Cortex of kidney (tissue), 1 donor: Measurements from ENCODE around the gene DLL3.

Experiments
- DNase-seq: peaks from one replicate; lab custom pipeline; 2025; lab: John Stamatoyannopoulos, UW

The DLL3 gene

DNA sequence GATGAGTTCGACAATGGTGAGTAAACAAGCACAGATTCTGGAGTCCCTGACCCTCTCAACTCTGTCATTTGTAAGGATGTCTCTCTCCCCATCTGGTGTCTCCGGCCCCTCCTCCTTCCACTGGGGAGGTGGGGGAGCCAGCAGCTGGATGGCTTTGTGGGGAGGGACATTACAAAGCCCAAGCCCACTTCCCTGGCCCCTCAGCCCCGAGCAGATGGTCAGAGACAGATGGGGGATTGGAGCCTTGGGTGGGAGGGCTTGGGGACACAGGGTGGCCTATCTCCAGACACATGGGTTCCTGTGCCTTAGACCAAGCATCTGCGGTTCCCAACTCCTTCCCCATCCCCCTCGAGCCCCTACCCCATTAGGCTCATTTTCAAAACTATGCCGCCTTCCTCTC, 15.6 kb upstream of the DLL3 start:
- DNase-seq = no peak

DNA sequence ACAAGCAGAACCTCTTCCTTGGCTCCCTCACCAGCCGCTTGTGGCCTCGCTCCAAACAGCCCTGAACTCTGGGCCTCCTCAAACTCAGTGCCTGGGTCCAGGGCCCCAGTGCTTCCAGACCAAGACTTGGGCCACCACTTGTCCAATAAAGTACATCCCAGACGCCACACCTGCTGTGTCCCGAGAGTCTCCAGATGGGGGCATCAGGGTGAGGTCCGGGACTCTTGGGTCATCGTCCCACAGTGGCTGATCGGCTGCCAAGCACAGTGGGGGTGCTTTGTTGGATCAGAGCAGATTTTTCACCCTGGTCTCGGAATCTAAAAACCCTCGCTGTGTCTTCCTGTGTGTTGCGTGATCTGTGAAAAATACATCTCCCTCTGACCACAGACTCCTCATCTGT, 9.0 kb upstream of the DLL3 start:
- no peak for DNase-seq

DNA sequence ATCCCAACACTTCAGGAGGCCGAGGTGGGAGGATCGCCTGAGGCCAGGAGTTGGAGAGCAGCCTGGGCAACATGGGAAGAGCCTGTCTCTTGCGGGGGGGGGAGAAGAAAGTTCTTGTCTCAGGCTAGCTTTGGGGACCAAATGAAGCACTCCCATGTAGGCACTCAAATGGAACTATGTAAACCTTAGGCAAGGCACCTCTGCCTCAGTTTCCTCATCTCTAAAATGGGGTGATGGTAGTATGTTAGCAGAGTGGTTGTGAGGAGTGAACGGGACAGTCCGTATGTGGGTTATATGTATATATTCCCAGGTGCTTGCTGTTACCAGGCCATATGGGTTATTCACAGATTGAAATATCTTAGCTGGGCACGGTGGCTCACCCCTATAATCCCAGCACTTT, 6.5 kb upstream of the DLL3 start:
- DNase-seq = no peak

DNA sequence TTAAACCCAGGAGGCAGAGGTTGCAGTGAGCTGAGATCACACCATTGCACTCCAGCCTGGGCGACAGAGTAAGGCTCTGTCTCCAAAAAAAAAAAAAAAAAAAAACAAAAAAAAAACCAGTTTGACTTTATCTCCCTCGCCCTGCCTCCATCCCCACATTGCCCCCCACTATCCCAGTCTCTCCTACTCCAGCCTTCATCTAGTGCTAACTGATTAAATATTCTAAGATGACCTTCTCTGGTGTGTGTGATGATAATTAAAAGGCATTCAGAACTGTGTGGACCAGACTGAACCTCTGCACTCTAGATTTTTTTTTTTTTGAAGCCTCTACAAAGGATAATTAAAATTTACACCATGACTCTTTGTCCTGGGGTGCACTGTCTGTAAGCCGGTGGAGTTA, 6.0 kb upstream of the DLL3 start:
- no peak for DNase-seq

DNA sequence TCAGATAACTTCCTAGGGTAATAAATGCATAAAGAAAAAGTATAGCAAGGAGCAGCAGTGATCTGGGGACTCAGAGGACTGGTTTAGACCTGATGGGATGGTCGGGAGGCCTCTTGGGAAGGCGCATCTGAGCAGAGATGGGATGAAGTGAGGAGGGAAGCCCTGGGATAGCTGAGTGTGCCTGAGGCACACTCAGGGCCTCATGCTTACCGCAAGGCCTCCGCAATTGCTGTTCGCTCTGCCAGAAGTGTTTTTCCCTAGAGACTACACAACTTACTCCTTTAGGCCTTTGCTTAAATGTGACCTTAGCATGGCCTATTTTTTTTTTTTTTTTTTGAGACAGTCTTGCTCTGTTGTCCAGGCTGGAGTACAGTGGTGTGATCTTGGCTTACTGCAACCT, 4.1 kb upstream of the DLL3 start:
- no peak for DNase-seq

DNA sequence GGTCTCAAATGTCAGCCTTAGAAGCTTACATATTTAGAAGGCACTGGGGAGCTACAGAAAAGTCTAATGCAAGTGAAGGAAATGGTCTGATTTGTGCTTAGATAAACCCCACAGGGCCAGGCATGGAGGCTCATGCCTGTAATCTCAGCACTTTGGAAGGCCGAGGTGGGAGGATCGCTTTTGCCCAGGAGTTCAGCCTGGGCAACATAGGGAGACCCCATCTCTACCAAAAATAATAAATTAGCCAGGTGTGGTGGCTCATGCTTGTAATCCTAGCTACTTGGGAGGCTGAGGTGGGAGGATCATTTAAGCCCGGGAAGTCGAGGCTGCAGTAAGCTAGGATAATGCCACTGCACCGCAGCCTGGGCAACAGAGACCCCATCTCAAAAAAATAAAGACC, 2.7 kb upstream of the DLL3 start:
- no peak for DNase-seq

DNA sequence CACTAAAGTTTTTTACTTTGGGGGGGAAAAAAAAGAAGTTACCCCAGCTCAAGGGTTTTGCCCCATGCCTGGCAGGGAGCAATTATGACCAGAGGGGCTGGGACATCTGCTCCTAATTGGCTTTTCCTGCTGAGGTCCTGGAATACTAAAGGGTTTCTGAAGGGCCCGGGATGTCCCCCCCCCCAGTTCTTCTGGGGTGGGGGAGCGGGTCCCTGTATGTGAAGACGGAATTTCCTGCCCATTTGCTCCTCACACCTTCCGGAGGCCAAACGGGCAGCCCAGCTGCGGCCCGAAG, 1.1 kb upstream of the DLL3 start:
- DNase-seq = no peak

DNA sequence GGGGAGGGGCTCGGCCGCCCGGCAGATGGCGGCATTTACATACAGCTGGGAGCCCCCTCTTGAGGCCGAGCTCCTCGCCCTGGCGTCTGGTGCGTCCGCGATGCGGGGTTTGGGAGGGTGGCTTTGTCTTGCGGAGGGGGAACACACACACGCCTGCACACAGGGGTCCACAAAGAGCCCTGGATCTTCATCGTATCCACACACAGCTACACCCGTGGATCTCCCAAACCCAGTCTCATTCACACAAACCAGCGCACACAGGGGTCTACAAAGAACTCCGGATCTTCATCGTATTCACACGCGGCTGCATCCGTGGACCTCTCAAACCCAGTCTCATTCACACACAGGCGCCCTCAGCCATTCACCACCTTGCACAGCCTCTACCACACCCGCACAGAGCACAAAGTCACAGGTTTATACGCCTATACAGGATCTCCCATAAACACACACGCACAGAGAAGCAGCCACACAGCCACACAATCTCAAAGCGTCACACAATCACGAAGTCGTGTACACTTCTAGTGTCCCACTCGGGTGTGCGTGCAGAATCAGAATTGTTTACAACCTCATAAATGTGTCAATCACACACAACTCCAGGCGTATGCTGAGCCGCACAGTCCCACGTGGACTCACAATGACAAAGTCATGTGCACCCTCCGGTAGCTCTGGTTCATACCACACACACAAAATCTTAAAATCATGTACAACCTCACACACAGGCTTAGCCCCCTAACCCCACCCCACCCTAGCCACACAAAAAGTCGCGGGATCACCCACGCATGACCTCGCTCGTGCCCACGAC, 550 bp upstream of the DLL3 start:
- DNase-seq = no peak

DNA sequence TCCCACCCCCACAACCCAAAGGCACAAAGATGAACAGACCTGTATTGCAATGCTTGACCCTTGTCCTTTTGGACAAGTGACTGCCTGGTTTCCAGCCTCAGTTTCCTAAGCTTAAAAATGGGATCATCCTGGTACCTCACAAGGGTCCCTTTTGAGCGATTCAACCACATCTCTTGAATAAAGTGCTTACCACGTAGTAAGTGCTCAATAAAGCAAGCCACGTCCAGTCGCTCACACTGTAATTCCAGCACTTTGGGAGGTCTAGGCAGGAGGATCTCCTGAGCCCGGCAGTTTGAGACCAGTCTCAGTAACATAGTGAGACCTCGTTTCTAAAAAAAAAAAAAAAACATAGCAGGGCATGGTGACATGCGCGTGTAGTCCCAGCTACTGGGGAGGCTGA, 1.2 kb downstream of the DLL3 start:
- DNase-seq = no peak

DNA sequence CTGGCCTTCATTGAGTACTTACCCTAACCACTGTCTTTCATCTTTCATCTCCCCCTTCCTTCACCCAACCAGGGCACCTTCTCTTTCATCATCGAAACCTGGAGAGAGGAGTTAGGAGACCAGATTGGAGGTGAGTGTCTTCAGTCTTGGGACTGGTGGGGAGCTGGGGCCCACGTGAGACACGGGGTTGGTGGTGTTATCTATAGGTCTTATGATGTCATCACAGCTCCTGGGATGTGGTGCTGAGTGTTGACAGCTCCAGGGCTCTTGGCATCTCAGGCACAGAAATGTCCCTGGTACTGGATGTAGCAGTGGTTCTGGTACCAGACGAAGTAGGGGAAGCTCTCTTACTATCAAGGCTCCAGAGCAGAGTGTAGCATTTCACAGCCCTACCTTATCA, 1.8 kb downstream of the DLL3 start:
- DNase-seq = no peak

DNA sequence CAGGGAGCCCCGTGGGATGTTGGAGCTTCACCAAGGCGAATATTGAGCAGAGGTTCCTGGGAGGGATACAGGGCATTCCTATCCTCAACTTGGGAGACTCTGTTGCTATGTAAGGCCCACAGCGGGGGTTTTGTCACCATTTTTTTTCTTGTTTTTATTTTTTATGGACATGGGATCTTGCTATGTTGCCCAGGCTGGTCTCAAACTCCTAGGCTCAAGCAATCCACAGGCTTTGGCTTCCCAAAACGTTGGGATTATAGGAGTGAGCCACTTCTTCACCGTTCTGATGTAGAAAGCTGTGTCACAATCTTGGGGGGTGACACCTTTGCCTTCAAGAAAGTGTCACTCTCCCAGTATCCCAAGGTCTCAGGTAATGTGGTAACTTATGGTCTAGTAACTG, 2.6 kb downstream of the DLL3 start:
- DNase-seq = no peak

DNA sequence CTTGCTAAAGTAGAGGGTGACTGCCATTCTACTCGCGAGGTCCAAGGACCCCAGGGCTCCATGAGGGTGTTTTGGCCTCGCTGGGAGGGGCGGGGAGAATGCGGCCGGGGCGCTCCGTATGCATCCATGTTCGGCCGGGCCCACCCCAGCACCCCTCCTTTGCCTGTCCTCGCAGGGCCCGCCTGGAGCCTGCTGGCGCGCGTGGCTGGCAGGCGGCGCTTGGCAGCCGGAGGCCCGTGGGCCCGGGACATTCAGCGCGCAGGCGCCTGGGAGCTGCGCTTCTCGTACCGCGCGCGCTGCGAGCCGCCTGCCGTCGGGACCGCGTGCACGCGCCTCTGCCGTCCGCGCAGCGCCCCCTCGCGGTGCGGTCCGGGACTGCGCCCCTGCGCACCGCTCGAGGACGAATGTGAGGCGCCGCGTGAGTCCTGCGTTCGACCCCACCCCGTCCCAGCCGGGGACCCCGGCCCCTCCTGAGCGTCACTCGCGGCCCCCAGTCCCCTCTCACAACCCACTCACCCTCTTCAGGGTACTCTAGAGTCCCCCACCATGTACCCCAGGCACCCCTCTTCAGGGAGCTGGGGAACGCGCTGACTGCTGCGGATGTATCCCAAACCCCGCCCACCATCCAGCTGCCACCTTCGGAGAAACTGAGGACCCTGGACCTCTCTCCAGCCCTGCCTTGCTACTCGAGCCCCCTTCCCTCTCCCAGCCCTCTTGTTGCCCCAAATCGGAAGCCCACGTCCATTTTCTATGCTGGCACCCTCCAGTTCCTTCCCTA, 4.1 kb downstream of the DLL3 start:
- DNase-seq = no peak

DNA sequence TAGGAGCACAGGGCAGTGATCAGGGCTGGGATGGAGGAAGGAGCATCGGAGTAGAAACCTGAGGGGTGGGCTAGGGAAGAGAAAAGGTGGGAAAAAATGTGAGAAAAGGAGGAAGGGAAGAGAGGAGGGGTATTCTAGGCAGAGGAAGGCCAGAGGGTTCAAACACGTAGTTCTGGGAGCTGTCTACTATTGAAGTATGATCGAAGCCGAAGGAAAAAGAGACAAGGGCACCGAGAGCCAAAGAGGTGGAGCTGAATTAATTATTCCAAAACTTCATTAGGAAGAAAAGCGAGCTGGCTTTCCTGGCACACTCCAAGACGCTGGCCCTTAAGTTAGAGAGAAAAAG, 7.8 kb downstream of the DLL3 start:
- DNase-seq = no peak

DNA sequence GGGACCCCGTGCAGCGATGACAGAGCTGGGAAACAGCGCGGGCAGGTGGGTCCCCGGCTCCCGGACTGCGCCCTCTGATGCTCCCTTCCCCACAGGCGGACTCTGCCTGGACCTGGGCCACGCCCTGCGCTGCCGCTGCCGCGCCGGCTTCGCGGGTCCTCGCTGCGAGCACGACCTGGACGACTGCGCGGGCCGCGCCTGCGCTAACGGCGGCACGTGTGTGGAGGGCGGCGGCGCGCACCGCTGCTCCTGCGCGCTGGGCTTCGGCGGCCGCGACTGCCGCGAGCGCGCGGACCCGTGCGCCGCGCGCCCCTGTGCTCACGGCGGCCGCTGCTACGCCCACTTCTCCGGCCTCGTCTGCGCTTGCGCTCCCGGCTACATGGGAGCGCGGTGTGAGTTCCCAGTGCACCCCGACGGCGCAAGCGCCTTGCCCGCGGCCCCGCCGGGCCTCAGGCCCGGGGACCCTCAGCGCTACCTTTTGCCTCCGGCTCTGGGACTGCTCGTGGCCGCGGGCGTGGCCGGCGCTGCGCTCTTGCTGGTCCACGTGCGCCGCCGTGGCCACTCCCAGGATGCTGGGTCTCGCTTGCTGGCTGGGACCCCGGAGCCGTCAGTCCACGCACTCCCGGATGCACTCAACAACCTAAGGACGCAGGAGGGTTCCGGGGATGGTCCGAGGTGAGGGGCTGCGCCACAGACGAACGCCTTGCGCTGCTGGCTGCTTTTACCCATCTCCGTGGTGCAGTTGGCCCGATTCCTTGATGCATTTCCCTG, 8.4 kb downstream of the DLL3 start:
- no peak for DNase-seq

DNA sequence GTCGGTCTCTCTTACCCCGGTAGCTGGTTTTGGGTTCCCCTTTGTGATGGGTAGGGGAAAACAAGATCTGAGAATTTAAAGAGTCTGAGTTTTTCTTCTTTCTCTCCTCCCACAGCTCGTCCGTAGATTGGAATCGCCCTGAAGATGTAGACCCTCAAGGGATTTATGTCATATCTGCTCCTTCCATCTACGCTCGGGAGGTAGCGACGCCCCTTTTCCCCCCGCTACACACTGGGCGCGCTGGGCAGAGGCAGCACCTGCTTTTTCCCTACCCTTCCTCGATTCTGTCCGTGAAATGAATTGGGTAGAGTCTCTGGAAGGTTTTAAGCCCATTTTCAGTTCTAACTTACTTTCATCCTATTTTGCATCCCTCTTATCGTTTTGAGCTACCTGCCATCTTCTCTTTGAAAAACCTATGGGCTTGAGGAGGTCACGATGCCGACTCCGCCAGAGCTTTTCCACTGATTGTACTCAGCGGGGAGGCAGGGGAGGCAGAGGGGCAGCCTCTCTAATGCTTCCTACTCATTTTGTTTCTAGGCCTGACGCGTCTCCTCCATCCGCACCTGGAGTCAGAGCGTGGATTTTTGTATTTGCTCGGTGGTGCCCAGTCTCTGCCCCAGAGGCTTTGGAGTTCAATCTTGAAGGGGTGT, 9.1 kb downstream of the DLL3 start:
- no peak for DNase-seq

DNA sequence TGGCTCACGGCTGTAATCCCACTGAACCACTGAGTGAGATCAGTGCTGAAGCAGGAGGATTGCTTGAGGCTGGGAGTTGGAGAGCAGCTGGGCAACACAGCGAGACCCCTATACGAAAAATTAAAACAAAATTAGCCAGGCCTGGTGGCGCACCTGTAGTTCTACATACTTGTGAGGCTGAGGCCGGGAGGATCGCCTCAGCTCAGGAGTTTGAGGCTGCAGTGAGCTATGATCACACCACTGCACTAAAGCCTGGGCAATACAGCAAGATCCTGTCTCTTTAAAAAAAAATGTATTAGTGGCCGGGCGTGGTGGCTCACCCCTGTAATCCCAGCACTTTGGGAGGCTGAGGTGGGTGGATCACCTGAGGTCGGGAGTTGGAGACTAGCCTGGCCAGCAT, 9.9 kb downstream of the DLL3 start:
- no peak for DNase-seq

DNA sequence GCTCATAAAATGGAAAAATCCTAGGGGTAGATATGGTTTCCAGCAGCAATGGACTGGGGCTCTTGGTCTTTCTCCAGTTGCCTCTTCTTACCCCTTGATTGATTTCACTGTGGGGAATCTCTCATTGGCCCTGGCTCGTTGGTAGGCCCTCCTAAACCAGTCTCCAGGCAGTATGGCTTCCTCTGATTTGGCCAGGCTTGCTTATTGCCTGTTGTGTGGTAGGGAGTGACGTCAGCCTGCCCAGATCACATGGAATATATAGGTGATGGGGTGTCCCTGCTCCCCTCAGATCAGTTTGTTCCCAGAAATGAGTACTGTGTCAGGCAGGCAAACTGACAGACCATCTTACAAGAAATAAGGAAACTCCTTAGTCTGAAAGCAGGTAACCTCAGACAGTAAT, 10.5 kb downstream of the DLL3 start:
- DNase-seq = no peak

DNA sequence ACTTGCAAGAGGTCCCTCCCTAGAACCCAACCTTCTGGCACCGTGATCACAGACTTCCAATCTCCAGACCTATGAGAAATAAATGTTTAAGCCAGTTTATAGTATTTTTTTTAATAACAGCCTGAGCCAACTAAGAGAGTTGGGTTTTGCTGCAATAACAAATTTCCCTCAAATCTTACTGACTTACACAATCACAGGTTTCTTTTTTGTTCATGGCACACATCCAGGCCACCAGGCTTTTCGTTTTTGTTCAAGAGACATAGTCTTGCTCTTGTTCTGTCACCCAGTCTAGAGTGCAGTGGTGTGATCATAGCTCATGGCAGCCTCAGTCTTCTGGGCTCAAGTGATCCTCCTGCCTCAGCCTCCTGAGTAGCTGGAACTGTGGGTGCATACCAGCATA, 14.2 kb downstream of the DLL3 start:
- DNase-seq = no peak

DNA sequence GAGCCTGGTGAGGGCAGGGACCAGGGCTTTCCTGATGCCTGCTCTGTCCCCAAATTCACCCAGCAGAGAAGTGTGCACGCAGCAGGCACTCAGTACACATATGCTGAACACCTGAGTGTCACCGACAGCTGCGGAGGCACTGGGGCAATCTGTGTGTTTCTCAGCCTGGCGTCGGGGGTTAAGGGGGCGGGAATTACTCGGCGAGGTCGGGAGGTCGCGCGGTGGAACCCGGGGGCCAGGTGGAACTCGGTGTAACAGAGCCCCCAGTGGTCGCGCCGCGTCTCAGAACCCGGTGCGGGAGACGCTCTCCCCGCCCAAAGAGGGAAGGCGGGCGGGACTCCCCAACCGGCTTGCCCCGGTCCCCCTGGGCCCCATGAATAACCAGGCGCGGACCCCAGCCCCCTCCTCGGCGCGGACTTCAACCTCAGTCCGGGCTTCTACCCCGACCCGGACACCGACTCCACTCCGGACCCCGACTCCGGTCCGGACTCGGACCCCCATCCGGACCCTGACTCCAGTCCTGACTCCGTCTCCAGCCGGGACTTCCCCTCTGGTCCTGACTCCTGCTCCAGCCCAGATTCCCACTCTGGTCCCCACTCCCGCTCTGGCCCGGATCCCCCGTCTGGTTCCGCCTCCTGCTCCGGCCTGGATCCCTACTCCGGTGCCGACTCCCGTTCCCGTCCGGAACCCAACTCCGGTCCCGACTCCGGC, 16.2 kb downstream of the DLL3 start, which contains the start of gene SELENOV:
SELENOV (plus strand) TSS at position 300 of the 711 bp plus-strand sequence; CDS start at position 374, 74 bp downstream.
- DNase-seq = no peak

DNA sequence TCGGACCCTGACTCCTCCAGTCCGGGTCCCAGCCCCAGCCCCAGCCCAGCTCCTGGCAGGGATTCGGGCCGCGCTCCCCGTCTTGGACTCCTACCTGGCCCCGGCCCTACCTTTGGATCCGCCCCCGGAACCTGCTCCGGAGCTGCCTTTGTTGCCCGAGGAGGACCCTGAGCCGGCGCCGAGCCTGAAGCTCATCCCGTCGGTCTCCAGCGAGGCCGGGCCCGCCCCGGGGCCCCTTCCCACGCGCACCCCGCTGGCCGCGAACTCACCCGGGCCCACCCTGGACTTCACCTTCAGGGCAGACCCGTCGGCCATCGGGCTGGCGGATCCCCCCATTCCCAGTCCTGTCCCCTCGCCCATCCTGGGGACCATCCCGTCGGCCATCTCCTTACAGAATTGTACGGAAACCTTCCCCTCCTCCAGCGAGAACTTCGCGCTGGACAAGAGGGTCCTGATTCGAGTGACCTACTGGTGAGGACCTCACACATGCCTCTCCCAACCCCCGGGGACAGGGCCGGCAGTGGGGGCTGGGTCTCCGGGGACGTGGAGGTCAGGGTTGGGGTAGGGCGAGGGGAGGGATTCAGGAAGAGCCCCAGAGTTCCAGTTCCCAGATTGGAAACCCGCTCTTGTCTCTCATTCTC, 16.9 kb downstream of the DLL3 start:
- no peak for DNase-seq

DNA sequence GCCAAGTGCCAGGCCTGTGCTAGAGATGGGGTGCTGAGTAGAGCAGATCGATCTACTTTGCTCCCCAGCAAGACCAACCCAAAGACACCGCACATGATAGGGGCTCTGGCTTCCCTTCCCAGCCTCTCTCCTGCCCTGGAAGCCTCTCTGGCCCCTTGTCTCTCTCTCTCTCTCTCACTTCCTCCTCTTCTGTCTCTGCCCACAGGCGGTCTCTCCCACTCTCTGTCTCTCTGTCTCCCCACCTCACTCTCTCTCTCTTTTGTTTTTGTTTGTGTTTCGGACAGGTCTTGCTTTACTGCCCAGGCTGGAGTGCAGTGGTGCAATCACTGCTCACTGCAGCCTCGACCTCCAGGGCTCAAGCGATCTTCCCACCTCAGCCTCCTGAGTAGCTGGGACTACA, 17.5 kb downstream of the DLL3 start:
- no peak for DNase-seq
